CD4-positive, alpha-beta T cell treated with Interleukin-4 for 1 hour (primary cell): ENCODE results near the gene ATG7.
"Not testable (repeated sequence)": the region's sequence is repeated elsewhere in the genome, so short reads cannot be mapped to it uniquely, and the experiment has no call there.

Experiments used
- DNase-seq, 2 donors: peaks; one replicate each; pipeline ENCODE4 v3.0.0-alpha.2; 2020 to 2022

The ATG7 gene

GRCh38 chr3:11392014-11392859 is 120.0 kb downstream of the ATG7 start:
- DNase-seq: no peak

- no peak for DNase-seq
Measured at GRCh38 chr3:11392860-11393114, 120.6 kb downstream of the ATG7 start.

- no peak for DNase-seq
Measured at GRCh38 chr3:11393401-11393800, 121.2 kb downstream of the ATG7 start.

- DNase-seq: no peak
Measured at GRCh38 chr3:11394392-11394791, 122.2 kb downstream of the ATG7 start.

- no peak for DNase-seq
Measured at GRCh38 chr3:11400213-11400612, 128.0 kb downstream of the ATG7 start.

GRCh38 chr3:11401434-11401833 is 129.2 kb downstream of the ATG7 start:
- no peak for DNase-seq

GRCh38 chr3:11405323-11405722 is 133.1 kb downstream of the ATG7 start:
- no peak for DNase-seq

GRCh38 chr3:11407644-11408043 is 135.4 kb downstream of the ATG7 start:
- no peak for DNase-seq

GRCh38 chr3:11408324-11408859 is 136.2 kb downstream of the ATG7 start:
- DNase-seq: not testable (repeated sequence)

- no peak for DNase-seq
Measured at GRCh38 chr3:11410564-11410963, 138.4 kb downstream of the ATG7 start.

GRCh38 chr3:11411956-11412355 is 139.8 kb downstream of the ATG7 start:
- no peak for DNase-seq

GRCh38 chr3:11413071-11413470 is 140.9 kb downstream of the ATG7 start:
- no peak for DNase-seq

GRCh38 chr3:11415099-11415498 is 142.9 kb downstream of the ATG7 start:
- no peak for DNase-seq

GRCh38 chr3:11420066-11420465 is 147.9 kb downstream of the ATG7 start:
- DNase-seq: no peak

- DNase-seq: no peak
Measured at GRCh38 chr3:11422291-11422690, 150.1 kb downstream of the ATG7 start.

GRCh38 chr3:11423868-11424267 is 151.7 kb downstream of the ATG7 start:
- no peak for DNase-seq

- no peak for DNase-seq
Measured at GRCh38 chr3:11424277-11424676, 152.1 kb downstream of the ATG7 start.

GRCh38 chr3:11430207-11430606 is 158.0 kb downstream of the ATG7 start:
- no peak for DNase-seq

GRCh38 chr3:11430624-11431023 is 158.4 kb downstream of the ATG7 start:
- DNase-seq: no peak

GRCh38 chr3:11431319-11431718 is 159.1 kb downstream of the ATG7 start:
- DNase-seq: no peak

GRCh38 chr3:11434017-11434526 is 161.9 kb downstream of the ATG7 start:
- DNase-seq: no peak

- DNase-seq: no peak
Measured at GRCh38 chr3:11434563-11435096, 162.4 kb downstream of the ATG7 start.

- no peak for DNase-seq
Measured at GRCh38 chr3:11435440-11436165, 163.4 kb downstream of the ATG7 start.

GRCh38 chr3:11436775-11437174 is 164.6 kb downstream of the ATG7 start:
- no peak for DNase-seq
